Measurements from ENCODE around the gene SSC5D.
A peak's percentile ranks its signal among the peaks of the same experiment; 100 is the strongest.

Gene SSC5D

DNA sequence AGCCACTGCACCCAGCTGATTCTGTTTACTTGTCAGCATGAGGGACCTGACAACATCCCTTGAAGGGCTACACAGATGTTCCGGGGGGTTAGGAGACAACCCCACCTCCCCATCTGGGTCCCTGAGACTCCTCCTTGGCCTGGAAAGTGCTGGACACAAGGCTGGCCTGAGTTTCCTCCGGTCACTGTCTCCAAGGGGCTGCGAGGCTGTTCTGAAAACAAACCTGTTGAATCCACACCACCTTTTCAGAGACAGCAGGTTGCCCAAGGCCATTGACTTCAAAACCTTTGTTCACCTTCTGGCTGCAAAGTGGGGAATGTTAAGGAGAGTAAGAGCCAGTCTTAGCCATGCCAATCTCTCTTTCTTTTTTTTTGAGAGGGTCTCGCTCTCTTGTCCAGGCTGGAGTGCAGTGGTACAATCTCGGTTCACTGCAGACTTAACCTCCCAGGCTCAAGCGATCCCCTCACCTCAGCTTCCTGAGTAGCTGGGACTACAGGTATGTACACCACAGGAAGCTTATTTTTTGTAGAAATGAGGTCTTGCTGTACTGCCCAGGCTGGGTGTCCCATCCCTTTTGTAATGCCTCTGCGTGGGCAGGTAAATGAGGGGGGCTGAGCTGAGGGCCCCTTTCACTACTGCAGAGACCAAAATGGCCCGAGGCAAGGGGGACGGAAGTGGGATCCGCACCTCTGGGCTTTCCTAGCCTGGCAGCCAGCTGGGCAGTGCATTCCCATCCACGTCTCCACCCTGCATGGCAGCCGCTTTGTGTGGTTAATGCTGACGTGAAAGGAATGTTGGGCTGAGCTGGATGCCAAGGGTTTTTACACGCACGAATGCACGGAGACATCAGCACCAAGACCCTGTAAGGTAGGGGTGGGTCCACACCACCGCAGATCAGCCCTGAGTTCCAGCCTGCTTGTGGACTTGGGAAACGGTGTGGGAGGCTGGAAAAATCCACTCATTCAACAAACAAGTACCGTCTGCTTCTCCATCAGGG, 13.7 kb upstream of the SSC5D start:
- DNase-seq: no peak

DNA sequence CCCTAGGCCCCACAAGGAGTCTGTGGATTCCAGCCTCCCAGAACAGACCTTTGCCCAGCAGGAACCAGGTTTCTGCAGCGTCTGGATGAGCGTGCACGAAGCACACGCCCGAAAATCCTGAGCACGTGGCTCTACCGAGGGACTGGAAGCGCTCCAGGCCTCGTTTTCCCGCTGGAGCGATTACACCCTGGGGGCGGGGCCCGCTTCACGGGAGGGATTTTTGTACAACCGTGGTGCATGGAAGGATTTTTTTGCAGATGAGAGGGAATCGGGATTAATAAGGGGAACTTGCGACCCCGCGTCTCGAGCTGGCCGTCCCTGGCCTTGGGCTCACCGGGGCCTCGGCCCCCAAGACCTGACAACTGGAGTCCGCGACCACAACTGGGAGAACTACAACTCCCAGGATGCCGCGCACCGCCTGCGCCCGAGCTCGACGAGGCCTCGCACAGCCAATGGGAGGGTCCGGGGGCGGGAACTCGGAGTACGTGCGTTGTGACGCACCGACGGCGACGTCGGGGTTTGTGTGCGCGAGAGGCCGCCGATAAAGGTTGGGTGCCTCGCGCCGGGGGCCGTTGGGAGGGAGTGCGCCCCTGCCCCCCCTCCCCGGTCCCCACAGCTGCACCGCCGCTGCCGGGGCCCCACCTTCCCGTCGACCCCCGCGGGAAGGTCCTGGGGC, 12.0 kb upstream of the SSC5D start, which contains the start of gene ZNF628:
TSS of gene ZNF628 (plus strand) at position 518 of the 676 bp plus-strand sequence. CDS start 3,294 bp downstream, outside the sequence.
- DNase-seq: peak; percentile 98

DNA sequence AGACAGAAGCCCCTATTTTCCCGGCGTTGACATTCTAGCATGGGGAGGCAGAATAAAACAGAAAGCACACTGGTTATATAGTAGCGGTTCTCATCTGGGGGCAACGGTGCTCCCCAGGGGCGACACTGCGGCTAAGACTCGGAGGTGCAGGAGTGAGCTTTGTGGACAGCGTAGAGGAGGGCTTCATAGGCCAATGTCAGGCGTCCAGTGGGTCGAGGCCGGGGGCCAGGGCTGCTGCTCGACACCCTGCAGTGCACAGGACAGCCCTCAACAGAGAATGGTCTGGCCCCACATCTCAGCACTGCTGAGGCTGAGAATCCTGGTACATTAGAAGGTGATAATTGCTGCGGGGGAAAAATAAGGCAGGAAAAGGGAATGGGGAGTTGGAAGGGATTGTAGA, 10.3 kb upstream of the SSC5D start:
- DNase-seq: no peak

DNA sequence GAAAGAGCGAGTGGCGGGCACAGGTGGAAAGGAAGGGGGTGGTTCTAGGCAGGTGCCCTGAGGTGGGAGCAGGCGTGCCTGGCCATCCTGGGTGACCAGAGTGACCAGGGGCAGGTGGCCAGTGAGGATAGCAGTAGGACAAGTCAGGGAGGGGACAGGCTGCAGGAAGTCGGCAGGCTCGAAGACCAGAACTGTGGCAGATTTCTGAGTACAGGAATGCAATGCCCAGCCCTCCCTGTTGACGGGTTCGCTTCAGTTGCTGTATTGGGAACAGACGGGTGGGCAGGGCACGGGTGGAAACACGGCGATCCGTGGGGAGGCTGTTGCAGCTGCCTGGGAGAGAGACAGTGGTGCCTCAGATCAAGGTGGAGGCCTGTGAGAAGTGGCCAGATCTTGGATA, 9.9 kb upstream of the SSC5D start:
- no peak for DNase-seq

DNA sequence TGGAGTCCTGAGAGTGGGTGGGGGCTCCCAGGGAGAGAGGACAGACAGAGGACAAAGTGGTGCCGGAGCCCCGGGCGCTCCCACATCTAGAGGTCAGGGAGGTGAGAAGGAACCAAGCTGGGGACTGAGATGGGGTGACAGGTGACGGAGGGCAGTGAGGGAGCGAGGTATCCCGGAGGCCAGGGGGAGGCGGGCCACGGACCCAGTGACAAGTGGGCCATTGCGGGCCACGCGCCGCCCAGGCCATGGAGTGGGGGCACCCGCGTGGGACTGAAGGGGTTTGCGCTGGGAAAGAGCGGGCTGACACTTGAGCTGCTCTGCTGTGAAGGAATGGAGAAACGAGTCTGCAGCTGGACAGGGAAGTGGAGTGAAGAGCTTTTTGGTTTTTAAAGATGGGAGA, 9.2 kb upstream of the SSC5D start:
- DNase-seq: no peak

DNA sequence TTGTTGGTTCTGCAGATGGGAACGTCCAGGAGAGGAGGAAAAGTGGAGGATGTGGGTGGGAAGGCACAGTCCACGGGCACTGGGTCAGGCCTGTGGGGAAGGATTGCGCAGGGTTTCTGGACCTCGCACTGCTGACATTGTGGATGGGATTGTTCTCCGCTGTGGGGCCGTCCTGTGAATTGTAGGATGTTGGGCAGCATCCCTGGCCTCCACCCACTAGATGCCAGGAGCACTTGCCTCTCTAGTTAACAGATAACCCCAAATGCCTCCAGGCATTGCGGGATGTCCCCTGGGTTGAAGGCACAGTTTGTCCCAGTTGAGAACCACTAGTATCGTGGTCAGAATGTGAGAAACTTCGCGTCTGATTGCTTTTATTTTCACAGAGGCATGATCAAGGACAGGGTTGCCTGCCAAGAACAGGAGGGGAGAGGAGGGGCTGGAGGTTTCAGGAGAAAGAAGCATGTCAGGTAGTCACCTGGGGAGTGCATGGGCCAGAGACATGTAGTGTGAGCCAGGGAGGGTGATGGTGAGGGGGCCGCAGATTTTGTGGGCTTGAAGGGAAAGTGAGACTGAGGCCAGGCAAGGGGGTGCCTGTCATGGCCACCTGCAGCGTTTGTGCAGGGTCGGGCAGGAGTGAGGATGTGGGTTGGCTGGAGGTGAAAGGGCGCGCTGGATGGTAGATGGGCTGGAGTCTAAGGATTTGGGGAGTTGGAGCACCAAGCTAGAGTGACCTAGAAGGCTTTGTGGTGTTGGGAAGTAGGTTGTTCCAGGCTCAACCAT, 8.6 kb upstream of the SSC5D start:
- DNase-seq: no peak

DNA sequence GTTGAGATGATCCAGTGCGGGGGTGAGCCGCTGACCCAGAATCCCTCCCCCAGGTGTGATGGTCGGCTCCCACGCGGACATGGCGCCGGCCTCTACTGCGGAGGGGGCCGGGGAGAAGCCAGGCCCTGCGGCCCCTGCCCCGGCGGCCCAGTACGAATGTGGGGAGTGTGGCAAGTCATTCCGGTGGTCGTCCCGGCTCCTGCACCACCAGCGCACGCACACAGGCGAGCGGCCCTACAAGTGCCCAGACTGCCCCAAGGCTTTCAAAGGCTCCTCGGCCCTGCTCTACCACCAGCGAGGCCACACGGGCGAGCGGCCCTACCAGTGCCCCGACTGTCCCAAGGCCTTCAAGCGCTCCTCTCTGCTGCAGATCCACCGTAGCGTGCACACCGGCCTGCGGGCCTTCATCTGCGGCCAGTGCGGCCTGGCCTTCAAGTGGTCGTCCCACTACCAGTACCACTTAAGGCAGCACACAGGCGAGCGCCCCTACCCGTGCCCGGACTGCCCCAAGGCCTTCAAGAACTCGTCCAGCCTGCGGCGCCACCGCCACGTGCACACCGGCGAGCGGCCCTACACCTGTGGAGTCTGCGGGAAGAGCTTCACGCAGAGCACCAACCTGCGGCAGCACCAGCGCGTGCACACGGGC, 7.0 kb upstream of the SSC5D start:
- no peak for DNase-seq

DNA sequence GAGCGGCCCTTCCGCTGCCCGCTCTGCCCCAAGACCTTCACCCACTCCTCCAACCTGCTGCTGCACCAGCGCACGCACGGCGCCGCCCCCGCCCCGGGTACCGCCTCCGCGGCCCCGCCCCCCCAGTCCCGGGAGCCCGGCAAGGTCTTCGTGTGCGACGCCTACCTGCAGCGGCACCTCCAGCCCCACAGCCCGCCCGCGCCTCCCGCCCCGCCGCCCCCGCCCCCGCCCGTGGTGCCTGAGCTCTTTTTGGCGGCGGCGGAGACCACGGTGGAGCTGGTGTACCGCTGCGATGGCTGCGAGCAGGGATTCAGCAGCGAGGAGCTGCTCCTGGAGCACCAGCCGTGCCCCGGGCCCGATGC, 6.5 kb upstream of the SSC5D start:
- no peak for DNase-seq

DNA sequence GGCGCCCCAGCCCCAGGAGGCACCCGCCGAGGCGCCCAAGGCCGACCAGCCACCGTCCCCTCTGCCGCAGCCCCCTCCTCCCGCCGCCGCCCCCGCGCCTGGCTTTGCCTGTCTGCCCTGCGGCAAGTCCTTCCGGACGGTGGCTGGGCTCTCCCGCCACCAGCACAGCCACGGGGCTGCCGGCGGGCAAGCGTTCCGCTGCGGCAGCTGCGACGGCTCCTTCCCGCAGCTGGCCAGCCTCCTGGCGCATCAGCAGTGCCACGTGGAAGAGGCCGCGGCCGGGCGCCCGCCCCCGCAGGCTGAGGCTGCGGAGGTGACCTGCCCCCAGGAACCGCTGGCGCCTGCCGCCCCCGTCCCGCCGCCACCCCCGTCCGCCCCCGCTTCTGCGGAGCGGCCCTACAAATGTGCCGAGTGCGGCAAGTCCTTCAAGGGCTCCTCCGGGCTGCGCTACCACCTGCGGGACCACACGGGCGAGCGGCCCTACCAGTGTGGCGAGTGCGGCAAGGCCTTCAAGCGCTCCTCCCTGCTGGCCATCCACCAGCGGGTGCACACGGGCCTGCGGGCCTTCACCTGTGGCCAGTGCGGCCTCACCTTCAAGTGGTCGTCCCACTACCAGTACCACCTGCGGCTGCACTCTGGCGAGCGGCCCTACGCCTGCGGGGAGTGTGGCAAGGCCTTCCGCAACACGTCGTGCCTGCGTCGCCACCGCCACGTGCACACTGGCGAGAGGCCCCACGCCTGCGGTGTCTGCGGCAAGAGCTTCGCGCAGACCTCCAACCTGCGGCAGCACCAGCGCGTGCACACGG, 5.9 kb upstream of the SSC5D start:
- DNase-seq: no peak

DNA sequence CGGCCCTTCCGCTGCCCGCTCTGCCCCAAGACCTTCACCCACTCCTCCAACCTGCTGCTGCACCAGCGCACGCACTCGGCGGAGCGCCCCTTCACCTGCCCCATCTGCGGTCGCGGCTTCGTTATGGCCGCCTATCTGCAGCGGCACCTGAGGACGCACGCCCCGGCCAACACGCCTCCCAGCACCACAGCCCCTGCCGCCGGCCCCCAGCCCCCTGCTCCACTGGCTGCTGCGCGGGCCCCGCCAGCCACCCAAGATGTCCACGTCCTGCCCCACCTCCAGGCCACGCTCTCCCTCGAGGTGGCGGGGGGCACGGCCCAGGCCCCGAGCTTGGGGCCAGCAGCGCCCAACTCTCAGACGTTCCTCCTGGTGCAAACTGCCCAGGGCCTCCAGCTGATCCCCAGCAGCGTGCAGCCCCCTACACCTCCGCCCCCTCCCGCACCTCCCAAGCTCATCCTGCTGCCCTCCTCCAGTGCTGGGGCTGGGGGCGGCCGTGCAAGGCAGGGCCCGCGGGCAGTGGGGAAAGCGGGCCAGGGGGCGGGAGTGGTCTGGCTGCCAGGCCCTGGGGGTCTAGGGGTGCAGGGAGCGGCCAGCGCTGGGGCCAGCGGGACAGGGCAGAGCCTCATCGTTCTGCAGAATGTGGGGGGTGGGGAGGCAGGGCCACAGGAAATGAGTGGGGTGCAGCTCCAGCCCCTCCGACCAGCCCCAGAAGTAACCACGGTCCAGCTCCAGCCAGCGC, 5.1 kb upstream of the SSC5D start:
- DNase-seq: no peak

DNA sequence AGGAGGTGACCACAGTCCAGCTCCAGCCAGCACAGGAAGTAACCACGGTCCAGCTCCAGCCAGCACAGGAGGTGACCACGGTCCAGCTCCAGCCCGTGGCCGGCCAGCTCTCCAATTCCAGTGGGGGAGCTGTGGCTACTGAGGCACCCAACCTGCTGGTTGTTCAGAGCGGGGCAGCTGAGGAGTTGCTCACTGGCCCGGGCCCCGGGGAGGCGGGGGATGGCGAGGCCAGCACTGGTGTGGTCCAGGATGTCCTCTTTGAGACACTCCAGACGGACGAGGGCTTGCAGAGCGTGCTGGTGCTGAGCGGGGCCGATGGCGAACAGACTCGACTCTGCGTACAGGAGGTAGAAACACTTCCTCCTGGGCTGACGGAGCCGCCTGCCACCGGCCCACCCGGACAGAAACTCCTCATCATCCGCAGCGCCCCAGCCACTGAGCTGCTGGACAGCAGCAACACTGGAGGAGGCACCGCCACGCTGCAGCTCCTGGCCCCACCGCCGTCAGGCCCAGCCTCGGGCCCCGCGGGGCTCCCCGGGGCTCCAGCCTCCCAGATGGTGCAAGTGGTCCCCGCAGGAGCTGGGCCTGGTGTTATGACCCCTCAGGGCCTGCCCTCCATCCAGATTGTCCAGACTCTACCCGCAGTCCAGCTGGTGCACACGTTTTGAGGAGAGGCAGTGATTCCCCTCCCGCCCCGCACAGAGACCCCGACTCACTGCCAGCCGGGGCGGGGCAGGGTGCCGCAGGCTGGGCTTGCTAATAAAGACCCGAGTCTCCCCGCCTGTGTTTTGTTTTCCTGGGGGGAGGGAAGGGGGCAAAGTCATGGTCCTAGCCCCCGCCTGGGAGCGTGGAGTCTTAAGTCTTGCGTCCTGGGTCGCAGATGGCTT, 4.3 kb upstream of the SSC5D start:
- no peak for DNase-seq

DNA sequence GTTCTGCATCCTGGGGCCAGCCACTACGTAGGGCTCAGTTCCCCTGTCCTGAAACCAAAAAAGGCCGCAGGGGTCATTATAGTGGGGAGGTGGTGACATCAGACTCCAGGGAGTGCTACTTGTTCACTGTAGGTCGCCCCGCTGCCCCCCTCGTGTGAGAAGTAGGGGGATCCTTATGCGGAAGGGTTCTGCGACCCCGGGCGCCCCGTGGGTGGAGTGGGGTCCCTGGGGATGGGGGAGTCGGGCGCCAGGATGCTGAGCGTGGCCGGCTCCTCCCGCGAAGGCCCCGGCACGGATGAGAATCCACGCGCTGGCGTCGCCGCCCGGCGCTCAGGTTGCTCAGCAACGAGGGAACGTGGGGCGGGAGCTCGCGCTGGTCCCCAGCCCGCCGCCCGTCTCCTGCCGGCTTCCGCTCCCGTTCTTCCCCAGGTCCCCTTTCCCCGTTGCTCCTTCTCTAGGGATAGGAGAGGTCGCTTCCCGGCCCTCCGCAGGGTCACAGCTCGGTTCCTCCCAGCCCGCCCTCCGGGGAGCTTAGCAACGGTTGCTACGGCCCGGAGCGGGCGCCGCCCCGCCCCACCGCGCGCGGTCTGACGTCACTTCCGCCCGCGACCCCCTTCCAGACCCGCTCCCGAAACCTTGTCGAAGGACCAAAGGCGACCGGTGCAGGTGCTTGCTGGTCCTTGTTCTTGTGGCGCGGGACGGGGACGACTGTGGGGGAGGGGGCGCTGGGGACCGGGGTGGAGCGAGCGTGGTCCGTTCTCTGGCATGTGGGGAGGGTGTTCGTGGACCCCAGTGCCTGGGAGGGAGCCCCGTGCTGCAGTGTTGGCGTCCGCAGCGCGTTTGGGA, 3.4 kb upstream of the SSC5D start, which contains the start of gene NAT14:
TSS of gene NAT14 (plus strand) at position 596 of the 846 bp plus-strand sequence. CDS start 521 bp downstream, outside the sequence.
- peak; percentile 67 for DNase-seq

DNA sequence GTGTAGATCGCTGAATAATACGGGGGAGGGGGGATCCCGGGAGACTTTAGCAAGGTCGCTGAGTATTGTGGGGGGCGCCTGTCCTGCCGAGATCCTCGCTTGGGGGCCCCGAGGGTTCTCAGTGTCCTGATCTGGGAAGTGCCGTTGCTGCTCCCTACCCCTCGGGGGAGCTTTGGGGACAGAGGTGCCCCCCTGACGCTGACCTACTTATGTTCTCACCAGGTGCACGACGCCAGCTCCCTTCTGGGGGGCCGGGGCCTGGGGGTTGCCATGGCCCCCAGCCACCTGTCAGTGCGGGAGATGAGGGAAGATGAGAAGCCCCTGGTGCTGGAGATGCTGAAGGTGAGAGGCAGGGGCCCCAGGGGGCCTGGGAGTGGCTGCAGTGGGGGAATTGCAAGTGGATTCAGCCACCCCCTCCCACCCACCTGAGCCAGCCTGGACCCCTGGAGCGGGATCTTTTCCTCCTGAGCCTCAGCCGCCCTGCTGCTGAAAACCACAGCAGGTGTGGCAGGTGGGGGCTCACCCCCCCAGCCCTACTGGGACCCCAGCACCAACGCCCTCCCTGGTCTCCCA, 2.7 kb upstream of the SSC5D start:
- no peak for DNase-seq

DNA sequence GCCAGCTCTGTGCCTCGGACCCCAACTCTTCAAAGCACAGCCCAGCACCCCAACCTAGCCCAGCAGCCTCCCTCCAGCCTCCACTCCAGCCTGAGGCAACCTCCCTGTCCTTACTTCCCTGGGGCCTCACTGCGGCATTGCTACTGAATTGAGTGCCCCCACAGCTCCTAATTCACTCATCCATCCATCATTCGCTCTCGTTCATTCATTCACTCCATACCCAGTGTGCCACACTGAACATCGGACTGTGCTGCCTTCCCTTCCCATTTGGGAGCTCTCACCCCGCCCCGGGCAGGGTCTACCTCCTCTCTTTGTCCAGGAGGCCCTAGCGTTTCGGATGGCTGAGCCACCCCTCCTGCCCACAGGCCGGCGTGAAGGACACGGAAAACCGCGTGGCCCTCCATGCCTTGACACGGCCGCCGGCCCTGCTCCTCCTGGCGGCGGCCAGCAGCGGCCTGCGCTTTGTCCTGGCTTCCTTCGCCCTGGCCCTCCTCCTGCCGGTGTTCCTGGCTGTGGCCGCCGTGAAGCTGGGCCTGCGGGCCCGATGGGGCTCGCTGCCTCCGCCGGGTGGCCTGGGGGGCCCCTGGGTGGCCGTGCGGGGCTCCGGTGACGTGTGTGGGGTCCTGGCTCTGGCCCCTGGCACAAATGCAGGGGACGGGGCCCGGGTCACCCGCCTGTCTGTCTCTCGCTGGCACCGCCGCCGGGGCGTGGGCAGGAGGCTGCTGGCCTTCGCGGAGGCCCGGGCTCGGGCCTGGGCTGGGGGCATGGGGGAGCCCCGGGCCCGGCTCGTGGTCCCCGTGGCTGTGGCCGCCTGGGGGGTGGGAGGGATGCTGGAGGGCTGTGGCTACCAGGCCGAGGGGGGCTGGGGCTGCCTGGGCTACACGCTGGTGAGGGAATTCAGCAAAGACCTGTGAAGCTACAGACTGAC, 1.9 kb upstream of the SSC5D start:
- DNase-seq: no peak

DNA sequence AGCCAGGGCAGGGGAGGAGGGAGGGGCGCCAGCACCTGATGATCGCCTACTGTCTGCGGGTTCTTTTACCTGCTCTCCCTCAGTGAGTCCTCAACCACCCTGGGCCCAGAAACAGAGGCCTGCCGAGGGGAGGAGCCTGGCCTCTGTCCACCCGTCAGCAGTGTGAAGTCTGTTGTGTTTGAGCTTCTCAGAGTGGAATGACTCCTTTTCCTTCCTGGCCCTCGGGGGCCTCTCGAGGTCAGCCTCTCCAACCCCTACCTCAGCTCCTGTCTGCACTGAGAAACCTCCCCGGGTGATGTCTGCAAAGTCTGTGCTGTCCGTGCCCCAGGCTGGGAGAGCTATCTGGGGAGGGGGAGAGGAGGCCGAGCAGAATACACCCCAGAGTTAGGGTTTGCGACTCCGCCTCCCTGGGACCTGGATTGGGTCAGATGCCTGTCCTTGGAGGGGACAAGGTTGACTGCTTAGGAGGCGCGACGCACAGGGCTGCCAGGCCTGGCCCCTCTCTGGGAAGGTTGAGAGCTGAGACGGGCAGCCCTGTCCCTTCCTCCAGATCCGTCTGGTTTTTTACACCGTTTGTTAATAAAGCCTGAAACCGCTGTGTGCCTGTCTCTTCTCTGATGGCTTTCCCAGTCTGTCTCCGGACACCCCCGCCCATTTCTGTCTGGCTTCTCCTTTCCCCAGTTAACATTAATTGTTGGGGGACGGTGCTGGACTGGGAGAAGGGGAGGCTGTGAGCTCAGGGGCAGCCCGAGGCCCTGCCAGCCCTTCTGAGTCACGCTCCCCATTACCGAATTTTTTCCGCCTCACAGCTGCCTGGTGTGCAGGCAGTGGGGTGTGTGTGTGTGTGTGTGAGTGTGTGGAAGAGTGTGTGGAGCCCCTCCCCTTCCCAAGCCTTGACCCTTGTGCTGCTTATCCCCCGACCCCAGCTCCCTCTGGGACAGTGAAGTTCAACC, 989 bp upstream of the SSC5D start:
- DNase-seq: peak; percentile 95

Data from EL (cell line).